Chondrocyte (in vitro differentiated cells): ENCODE results near the gene OLAH. TPM values are rescaled to one million over a fixed set of nuclear protein-coding genes. Genes with fewer than 3 reads are reported as not detected.

ENCODE experiments used
- DNase-seq: peaks from one replicate; pipeline ENCODE4 v3.0.0; 2021; ENCODE audit warnings: mixed read lengths, low spot score
- H3K27ac Mint-ChIP-seq: one replicate; pipeline ENCODE4 v1.8.0; 2021; ENCODE audit warnings: mild to moderate bottlenecking, moderate library complexity, mixed read lengths; ENCODE audit not compliant: unreplicated experiment
- H3K27me3 Mint-ChIP-seq: 2 replicates; pipeline ENCODE4 v1.8.0; 2021; ENCODE audit warnings: low read depth, mixed read lengths
- H3K36me3 Mint-ChIP-seq: 2 replicates; pipeline ENCODE4 v1.8.0; 2021; ENCODE audit warnings: low read depth, mixed read lengths
- H3K4me1 Mint-ChIP-seq: 2 replicates; pipeline ENCODE4 v1.8.0; 2021; ENCODE audit warnings: low read depth, mild to moderate bottlenecking, mixed read lengths
- H3K4me3 Mint-ChIP-seq: one replicate; pipeline ENCODE4 v1.8.0; 2021; ENCODE audit warnings: mild to moderate bottlenecking, moderate library complexity, mixed read lengths; ENCODE audit not compliant: unreplicated experiment
- H3K9me3 Mint-ChIP-seq: 2 replicates; pipeline ENCODE4 v1.8.0; 2021; ENCODE audit warnings: low read depth, mixed read lengths
- CTCF ChIP-seq: fragments of 200-600 bp; sonication (generic); IDR thresholded peaks from 2 replicates; pipeline ENCODE4 v1.5.0; 2021; ENCODE audit warnings: antibody characterized with exemption, mild to moderate bottlenecking, moderate library complexity
- total RNA-seq: library from RNA; stranded (reverse); gene quantifications from 3 replicates; pipeline ENCODE4 v1.2.1, GENCODE V29; 2021

OLAH gene
- total RNA-seq, 1 donor from 2014 or later, result 1.9 TPM

- Mint-ChIP-seq H3K27ac (no peak overlapping the region), H3K27me3 (no peaks in the 10 kb centered on the region), H3K9me3 (no peaks in the 10 kb centered on the region), H3K36me3 (peaks cover 19% of the 10 kb centered on the region), H3K4me3 (no peak overlapping the region), H3K4me1 (peaks cover 19% of the 10 kb centered on the region)
- TF ChIP-seq CTCF, result no peak
- DNase-seq, result no peak
These were observed 59.8 kb downstream of the OLAH start for GRCh38 chr10:15103513-15103912.

DNA sequence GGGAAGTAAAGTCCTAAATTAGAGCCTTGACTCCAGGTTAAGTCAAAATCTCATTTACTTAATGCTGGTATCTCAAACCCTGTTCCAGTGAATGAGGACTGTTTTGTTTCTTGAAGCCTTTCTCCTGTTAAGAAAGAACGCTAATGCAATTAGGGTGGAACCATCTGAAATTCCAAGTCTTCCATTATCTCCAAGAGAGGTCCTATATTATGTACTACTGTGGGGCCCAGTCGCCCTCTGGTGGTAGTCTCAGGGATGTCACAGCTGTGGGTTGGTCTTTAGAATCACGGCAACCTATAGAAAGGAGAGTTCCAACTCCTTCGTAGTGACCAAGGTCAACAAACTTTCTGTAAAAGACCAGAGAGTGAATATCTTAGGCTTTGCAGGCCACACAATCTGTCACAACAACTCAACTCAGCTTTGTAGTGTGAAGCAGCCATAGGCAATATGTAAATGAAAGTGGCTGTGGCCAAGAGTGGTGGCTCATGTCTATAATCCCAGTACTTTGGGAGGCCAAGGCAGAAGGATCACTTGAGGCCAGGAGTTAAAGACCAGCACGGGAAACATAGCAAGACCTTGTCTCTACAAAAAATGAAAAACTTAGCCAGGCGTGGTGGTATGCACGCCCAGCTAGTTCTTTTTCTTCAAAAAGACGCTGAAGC lies 62.7 kb downstream of the OLAH start:
- peak overlapping the region; percentile 45 for H3K27ac Mint-ChIP-seq
- H3K4me1 Mint-ChIP-seq, result peaks cover 13% of the 10 kb centered on the region
- H3K27me3 Mint-ChIP-seq, result no peaks in the 10 kb centered on the region
- H3K4me3 Mint-ChIP-seq, result peak overlapping the region; percentile 22
- DNase-seq, result no peak
- TF ChIP-seq CTCF, result peak; percentile 96
- H3K36me3 Mint-ChIP-seq, result peaks cover 18% of the 10 kb centered on the region
- H3K9me3 Mint-ChIP-seq, result no peaks in the 10 kb centered on the region

GRCh38 chr10:15112657-15113056 lies 68.9 kb downstream of the OLAH start:
- no peak overlapping the region for H3K27ac Mint-ChIP-seq
- no peak for DNase-seq
- TF ChIP-seq CTCF, result no peak
- no peak overlapping the region for H3K4me3 Mint-ChIP-seq
- no peaks in the 10 kb centered on the region for H3K27me3 Mint-ChIP-seq
- peaks cover 14% of the 10 kb centered on the region for H3K36me3 Mint-ChIP-seq
- peaks cover 6% of the 10 kb centered on the region for H3K4me1 Mint-ChIP-seq
- no peaks in the 10 kb centered on the region for H3K9me3 Mint-ChIP-seq

- no peak overlapping the region for H3K27ac Mint-ChIP-seq
These were observed 70.0 kb downstream of the OLAH start for GRCh38 chr10:15113766-15114165.

GRCh38 chr10:15116225-15116624 lies 72.5 kb downstream of the OLAH start:
- H3K27ac Mint-ChIP-seq, result no peak overlapping the region
- no peaks in the 10 kb centered on the region for H3K27me3 Mint-ChIP-seq
- peaks cover 23% of the 10 kb centered on the region for H3K36me3 Mint-ChIP-seq
- no peak overlapping the region for H3K4me3 Mint-ChIP-seq
- no peaks in the 10 kb centered on the region for H3K4me1 Mint-ChIP-seq
- no peak for TF ChIP-seq CTCF
- H3K9me3 Mint-ChIP-seq, result no peaks in the 10 kb centered on the region
- DNase-seq, result no peak

More at GRCh38 chr10:15113766-15114165, 70.0 kb downstream of the OLAH start:
- H3K27me3 Mint-ChIP-seq, result no peaks in the 10 kb centered on the region
- H3K4me3 Mint-ChIP-seq, result no peak overlapping the region
- no peak for TF ChIP-seq CTCF
- H3K36me3 Mint-ChIP-seq, result peaks cover 14% of the 10 kb centered on the region
- DNase-seq, result no peak
- no peaks in the 10 kb centered on the region for H3K9me3 Mint-ChIP-seq
- peaks cover 3% of the 10 kb centered on the region for H3K4me1 Mint-ChIP-seq
